ENCODE results near the gene EFCAB13.

- no peak for TF ChIP-seq ELK1 (IDR thresholded peaks at IDR 0.05; ENCODE audit: borderline replicate concordance, low read depth, low read length)
- TF ChIP-seq USF2 (IDR thresholded peaks at IDR 0.05; ENCODE audit: low read depth, low read length), result no peak
- TF ChIP-seq MXI1 (IDR thresholded peaks at IDR 0.05; ENCODE audit: borderline replicate concordance, low read depth, low read length), result no peak
- no peak for TF ChIP-seq POLR2A (IDR thresholded peaks at IDR 0.05; ENCODE audit: low read depth, low read length)
- TF ChIP-seq CTCF (conservative IDR thresholded peaks at IDR 0.05; ENCODE audit: low read depth, low read length), result no peak
Observed at GRCh38 chr17:47376247-47376646, 52.5 kb downstream of the EFCAB13 start.

All from IMR-90 (cell line).